ENCODE results near the gene ANXA10.

- TF ChIP-seq, protein P1, sequence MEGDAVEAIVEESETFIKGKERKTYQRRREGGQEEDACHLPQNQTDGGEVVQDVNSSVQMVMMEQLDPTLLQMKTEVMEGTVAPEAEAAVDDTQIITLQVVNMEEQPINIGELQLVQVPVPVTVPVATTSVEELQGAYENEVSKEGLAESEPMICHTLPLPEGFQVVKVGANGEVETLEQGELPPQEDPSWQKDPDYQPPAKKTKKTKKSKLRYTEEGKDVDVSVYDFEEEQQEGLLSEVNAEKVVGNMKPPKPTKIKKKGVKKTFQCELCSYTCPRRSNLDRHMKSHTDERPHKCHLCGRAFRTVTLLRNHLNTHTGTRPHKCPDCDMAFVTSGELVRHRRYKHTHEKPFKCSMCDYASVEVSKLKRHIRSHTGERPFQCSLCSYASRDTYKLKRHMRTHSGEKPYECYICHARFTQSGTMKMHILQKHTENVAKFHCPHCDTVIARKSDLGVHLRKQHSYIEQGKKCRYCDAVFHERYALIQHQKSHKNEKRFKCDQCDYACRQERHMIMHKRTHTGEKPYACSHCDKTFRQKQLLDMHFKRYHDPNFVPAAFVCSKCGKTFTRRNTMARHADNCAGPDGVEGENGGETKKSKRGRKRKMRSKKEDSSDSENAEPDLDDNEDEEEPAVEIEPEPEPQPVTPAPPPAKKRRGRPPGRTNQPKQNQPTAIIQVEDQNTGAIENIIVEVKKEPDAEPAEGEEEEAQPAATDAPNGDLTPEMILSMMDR (IDR thresholded peaks at IDR 0.05): no peak
- TF ChIP-seq CBFB (CRISPR knock-in tag; IDR thresholded peaks at IDR 0.05; ENCODE audit: low read depth) (no peak), SMAD3 (CRISPR knock-in tag; IDR thresholded peaks at IDR 0.05; ENCODE audit: borderline replicate concordance) (no peak), USF1 (CRISPR knock-in tag; IDR thresholded peaks at IDR 0.05) (no peak), NFYB (CRISPR knock-in tag; conservative IDR thresholded peaks at IDR 0.05; ENCODE audit: low read depth) (no peak), PREB (CRISPR knock-in tag; IDR thresholded peaks at IDR 0.05; ENCODE audit: borderline replicate concordance) (no peak), USF2 (CRISPR knock-in tag; IDR thresholded peaks at IDR 0.05) (no peak), E2F5 (CRISPR knock-in tag; IDR thresholded peaks at IDR 0.05) (no peak)
- TF ChIP-seq, protein P2, sequence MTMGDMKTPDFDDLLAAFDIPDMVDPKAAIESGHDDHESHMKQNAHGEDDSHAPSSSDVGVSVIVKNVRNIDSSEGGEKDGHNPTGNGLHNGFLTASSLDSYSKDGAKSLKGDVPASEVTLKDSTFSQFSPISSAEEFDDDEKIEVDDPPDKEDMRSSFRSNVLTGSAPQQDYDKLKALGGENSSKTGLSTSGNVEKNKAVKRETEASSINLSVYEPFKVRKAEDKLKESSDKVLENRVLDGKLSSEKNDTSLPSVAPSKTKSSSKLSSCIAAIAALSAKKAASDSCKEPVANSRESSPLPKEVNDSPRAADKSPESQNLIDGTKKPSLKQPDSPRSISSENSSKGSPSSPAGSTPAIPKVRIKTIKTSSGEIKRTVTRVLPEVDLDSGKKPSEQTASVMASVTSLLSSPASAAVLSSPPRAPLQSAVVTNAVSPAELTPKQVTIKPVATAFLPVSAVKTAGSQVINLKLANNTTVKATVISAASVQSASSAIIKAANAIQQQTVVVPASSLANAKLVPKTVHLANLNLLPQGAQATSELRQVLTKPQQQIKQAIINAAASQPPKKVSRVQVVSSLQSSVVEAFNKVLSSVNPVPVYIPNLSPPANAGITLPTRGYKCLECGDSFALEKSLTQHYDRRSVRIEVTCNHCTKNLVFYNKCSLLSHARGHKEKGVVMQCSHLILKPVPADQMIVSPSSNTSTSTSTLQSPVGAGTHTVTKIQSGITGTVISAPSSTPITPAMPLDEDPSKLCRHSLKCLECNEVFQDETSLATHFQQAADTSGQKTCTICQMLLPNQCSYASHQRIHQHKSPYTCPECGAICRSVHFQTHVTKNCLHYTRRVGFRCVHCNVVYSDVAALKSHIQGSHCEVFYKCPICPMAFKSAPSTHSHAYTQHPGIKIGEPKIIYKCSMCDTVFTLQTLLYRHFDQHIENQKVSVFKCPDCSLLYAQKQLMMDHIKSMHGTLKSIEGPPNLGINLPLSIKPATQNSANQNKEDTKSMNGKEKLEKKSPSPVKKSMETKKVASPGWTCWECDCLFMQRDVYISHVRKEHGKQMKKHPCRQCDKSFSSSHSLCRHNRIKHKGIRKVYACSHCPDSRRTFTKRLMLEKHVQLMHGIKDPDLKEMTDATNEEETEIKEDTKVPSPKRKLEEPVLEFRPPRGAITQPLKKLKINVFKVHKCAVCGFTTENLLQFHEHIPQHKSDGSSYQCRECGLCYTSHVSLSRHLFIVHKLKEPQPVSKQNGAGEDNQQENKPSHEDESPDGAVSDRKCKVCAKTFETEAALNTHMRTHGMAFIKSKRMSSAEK (CRISPR knock-in tag; IDR thresholded peaks at IDR 0.05; ENCODE audit: borderline replicate concordance): no peak
- TF ChIP-seq, protein P3, sequence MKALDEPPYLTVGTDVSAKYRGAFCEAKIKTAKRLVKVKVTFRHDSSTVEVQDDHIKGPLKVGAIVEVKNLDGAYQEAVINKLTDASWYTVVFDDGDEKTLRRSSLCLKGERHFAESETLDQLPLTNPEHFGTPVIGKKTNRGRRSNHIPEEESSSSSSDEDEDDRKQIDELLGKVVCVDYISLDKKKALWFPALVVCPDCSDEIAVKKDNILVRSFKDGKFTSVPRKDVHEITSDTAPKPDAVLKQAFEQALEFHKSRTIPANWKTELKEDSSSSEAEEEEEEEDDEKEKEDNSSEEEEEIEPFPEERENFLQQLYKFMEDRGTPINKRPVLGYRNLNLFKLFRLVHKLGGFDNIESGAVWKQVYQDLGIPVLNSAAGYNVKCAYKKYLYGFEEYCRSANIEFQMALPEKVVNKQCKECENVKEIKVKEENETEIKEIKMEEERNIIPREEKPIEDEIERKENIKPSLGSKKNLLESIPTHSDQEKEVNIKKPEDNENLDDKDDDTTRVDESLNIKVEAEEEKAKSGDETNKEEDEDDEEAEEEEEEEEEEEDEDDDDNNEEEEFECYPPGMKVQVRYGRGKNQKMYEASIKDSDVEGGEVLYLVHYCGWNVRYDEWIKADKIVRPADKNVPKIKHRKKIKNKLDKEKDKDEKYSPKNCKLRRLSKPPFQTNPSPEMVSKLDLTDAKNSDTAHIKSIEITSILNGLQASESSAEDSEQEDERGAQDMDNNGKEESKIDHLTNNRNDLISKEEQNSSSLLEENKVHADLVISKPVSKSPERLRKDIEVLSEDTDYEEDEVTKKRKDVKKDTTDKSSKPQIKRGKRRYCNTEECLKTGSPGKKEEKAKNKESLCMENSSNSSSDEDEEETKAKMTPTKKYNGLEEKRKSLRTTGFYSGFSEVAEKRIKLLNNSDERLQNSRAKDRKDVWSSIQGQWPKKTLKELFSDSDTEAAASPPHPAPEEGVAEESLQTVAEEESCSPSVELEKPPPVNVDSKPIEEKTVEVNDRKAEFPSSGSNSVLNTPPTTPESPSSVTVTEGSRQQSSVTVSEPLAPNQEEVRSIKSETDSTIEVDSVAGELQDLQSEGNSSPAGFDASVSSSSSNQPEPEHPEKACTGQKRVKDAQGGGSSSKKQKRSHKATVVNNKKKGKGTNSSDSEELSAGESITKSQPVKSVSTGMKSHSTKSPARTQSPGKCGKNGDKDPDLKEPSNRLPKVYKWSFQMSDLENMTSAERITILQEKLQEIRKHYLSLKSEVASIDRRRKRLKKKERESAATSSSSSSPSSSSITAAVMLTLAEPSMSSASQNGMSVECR (CRISPR knock-in tag; IDR thresholded peaks at IDR 0.05; ENCODE audit: borderline replicate concordance): no peak
Measured at GRCh38 chr4:168152837-168153500, 60.6 kb downstream of the ANXA10 start.

Measured in WTC11 (cell line).